ENCODE measurements around the gene ZNF787. TPM values are rescaled to one million over a fixed set of nuclear protein-coding genes. Genes with fewer than 3 reads are reported as not detected.
"Not testable (repeated sequence)": the region's sequence is repeated elsewhere in the genome, so short reads cannot be mapped to it uniquely, and the experiment has no call there.

Gene ZNF787
- 10 to 100 TPM; 19.0 to 24.7 TPM for total RNA-seq
- long read RNA-seq, donor 1, transcript ZNF787-203 (3 exons, 1,925 nt) = major isoform, 5 of 6 reads
- long read RNA-seq, donor 1, partial matches to known transcripts = 0 of 6 reads
- long read RNA-seq, donor 1, other reads (novel, unspliced or antisense) = 1 of 6 reads
- long read RNA-seq, donor 2, partial matches to known transcripts = 0 of 2 reads
- long read RNA-seq, donor 2, other reads (novel, unspliced or antisense) = 2 of 2 reads

- peak; percentile 100 for DNase-seq (ENCODE audit: low spot score)
- intact Hi-C loops (cut with DNase I) = no loop called here
Measured at GRCh38 chr19:56121180-56122167, at the start of gene ZNF787. TSS of gene ZNF787 (minus strand) at chr19:56121295. CDS start at chr19:56103217, 18,078 bp downstream.

- intact Hi-C loops (cut with DNase I) = loop anchor here in 1 of 2 donors (5.0 kb wide), 1 partner anchor 93 kb away; no protein-coding TSS in a partner anchor
- DNase-seq (ENCODE audit: low spot score) = no peak
Measured at GRCh38 chr19:56170261-56170660, 49.2 kb upstream of the ZNF787 start.

- no peak for DNase-seq (ENCODE audit: low spot score)
- intact Hi-C loops (cut with DNase I) = no loop called here
Measured at GRCh38 chr19:56167064-56167578, 46.0 kb upstream of the ZNF787 start.

- intact Hi-C loops (cut with DNase I) = no loop called here
- DNase-seq (ENCODE audit: low spot score) = no peak
Measured at GRCh38 chr19:56163097-56163496, 42.0 kb upstream of the ZNF787 start.

- no peak for DNase-seq (ENCODE audit: low spot score)
- intact Hi-C loops (cut with DNase I) = no loop called here
Measured at GRCh38 chr19:56162258-56162657, 41.2 kb upstream of the ZNF787 start.

GRCh38 chr19:56161534-56161933 lies 40.4 kb upstream of the ZNF787 start:
- intact Hi-C loops (cut with DNase I) = no loop called here
- DNase-seq (ENCODE audit: low spot score) = no peak

GRCh38 chr19:56159622-56160271 lies 38.7 kb upstream of the ZNF787 start:
- intact Hi-C loops (cut with DNase I) = no loop called here

GRCh38 chr19:56159009-56159559 lies 38.0 kb upstream of the ZNF787 start:
- intact Hi-C loops (cut with DNase I) = no loop called here
- DNase-seq (ENCODE audit: low spot score) = no peak

More at GRCh38 chr19:56159622-56160271, 38.7 kb upstream of the ZNF787 start:
- no peak for DNase-seq (ENCODE audit: low spot score)

GRCh38 chr19:56158170-56158757 lies 37.2 kb upstream of the ZNF787 start:
- DNase-seq (ENCODE audit: low spot score) = no peak
- intact Hi-C loops (cut with DNase I) = no loop called here

GRCh38 chr19:56156768-56157167 lies 35.7 kb upstream of the ZNF787 start:
- no peak for DNase-seq (ENCODE audit: low spot score)
- intact Hi-C loops (cut with DNase I) = no loop called here

- peak; percentile 84 for DNase-seq (ENCODE audit: low spot score)
- intact Hi-C loops (cut with DNase I) = no loop called here
Measured at GRCh38 chr19:56155124-56155687, 34.1 kb upstream of the ZNF787 start.

GRCh38 chr19:56153507-56153906 lies 32.4 kb upstream of the ZNF787 start:
- intact Hi-C loops (cut with DNase I) = no loop called here
- no peak for DNase-seq (ENCODE audit: low spot score)

- no peak for DNase-seq (ENCODE audit: low spot score)
- intact Hi-C loops (cut with DNase I) = no loop called here
Measured at GRCh38 chr19:56152644-56153043, 31.5 kb upstream of the ZNF787 start.

GRCh38 chr19:56150358-56150757 lies 29.3 kb upstream of the ZNF787 start:
- no peak for DNase-seq (ENCODE audit: low spot score)
- intact Hi-C loops (cut with DNase I) = no loop called here

GRCh38 chr19:56149656-56150038 lies 28.6 kb upstream of the ZNF787 start:
- no peak for DNase-seq (ENCODE audit: low spot score)
- intact Hi-C loops (cut with DNase I) = no loop called here

GRCh38 chr19:56148955-56149655 lies 28.0 kb upstream of the ZNF787 start:
- DNase-seq (ENCODE audit: low spot score); intact Hi-C loops (cut with DNase I): not testable (repeated sequence)

GRCh38 chr19:56148096-56148495 lies 27.0 kb upstream of the ZNF787 start:
- DNase-seq (ENCODE audit: low spot score) = no peak
- intact Hi-C loops (cut with DNase I) = no loop called here

GRCh38 chr19:56147307-56147706 lies 26.2 kb upstream of the ZNF787 start:
- no peak for DNase-seq (ENCODE audit: low spot score)
- intact Hi-C loops (cut with DNase I) = no loop called here
